GM18951 (cell line): Measurements from ENCODE around the gene AP5Z1.

ENCODE experiments used
- POLR2A ChIP-seq: IDR thresholded peaks from 4 replicates; pipeline ENCODE4 v1.6.1; 2011; ENCODE audit warnings: mild to moderate bottlenecking; ENCODE audit not compliant: insufficient read length, insufficient read depth; ENCODE audit errors: extremely low read depth
- in situ Hi-C: fragments of 300-500 bp; cut with MboI; formaldehyde crosslinking; loops from one replicate; pipeline ENCODE4 v1.12.0; 2022; ENCODE audit warnings: low sequenced_read_pairs, mixed read lengths, inconsistent platforms; ENCODE audit not compliant: unreplicated experiment

Gene AP5Z1

DNA sequence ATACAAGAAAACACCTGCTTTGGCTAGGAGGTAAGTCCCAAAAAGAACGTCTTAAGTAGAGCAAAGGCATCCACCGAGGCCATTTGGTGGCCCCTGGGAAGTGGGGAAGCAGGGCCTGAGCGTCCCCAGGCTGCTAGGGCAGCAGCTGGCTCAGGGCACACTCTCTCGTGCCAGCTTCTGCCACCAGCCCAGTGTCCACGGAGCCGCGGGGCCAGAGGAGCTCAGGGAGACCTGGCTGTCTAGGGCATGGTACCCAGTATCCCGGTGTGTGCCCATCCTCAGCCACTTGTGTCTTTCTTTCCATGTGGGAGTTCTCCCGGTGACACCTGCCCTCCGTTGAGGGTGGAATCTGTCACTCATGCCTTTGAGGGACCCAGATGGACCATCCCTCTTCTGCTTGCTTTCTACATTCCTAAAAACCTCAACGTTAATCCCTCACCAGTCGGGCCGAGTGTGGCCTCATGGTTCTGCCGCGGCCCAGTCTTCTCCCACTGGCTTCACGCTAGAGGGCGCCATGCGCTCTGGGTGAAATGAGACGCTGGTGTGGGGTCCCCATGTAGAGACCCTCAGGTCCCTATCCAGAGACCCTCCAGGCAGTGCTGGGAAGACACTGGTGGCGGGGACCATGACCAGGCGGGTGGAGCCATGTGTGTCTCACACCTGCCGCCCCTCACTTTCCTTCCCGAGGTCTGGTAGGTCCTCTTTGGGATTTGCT is 9.5 kb upstream of the AP5Z1 start:
- in situ Hi-C loops: no loop called here
- no peak for TF ChIP-seq POLR2A

DNA sequence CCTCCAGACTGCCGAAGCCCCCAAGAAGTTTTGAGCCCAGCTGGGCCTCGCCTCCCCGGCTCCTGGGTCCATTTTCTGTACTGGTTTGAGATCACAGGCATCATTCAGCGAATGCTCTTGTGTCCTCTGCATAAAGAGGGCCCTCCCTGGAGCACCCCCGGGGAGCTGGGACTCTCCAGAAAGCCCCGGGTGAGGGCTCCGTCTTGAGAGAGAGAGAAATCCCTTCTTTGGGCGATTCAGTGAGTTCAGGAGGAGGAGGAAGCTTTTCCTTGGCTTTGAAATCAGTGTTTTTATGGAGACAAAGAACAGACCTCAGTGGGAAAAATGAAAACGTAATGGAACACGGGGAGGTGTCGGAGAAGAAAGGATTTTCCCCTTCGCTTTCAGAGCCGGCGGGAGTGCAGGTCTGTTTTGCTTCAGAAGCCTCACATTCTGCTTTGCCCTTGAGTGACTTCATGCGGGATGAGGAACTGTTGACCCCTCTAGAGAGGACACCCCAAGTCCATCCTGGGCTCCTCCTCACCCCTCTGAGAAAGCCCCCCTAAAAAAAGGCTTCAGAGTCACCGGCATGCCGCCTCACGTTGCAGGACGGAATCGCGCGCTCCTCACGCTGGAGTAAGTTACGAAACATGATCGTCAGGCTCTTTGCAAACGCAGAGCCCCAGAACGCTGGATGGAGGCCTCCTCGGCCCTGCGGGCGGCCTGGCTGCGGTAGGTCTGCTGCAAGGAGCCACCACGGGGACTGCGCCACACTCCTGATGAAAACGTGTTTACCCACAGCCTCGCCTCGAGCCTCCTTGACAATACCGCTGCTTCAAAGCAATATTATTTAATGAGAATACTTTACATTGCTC is 8.5 kb upstream of the AP5Z1 start:
- in situ Hi-C loops: no loop called here
- no peak for TF ChIP-seq POLR2A

DNA sequence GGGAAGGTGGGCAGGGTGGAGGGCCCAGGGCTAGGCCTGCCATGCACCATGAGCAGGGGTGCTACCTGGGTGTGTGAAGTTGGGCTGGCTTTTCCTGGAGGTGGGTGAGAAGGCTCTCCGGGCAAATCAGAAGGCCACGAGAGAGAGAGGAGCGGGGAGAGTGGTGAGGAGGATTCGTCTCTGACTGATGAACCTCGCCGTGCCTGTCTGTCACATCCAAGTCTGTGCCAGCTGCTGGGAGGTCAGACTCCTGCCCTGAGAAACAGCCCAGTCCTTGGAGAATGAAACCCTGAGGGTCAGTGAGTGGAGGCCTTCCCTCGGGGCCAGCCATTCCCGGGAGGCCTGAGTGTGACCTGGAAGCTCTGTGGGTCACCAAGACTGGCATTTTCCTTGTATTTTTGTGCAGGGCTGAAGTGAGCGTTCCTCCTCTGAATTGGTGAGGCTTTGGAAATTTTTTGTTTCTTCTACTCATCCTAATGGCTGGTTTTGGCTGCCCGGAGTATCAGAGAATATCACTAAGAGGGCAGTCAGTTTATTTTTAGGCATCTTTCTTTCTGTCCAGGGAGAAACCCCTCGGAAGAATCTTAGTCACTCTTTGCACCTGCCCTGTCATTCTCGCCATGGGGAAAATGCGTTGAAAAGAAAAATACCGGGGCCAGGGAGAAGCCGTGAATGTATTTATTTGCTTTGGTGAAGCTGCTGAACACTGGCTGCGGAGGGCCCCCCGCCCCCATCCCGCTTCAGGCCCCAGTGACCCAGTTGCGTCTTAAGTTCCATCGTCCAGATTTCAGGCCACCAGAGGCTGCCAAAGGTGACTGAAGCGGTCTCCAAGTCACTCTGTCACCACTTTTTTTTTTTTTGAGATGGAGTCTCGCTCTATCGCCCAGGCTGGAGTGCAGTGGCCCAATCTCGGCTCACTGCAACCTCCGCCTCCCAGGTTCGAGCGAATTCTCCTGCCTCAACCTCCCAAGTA is 6.5 kb upstream of the AP5Z1 start:
- no peak for TF ChIP-seq POLR2A
- in situ Hi-C loops: no loop called here

DNA sequence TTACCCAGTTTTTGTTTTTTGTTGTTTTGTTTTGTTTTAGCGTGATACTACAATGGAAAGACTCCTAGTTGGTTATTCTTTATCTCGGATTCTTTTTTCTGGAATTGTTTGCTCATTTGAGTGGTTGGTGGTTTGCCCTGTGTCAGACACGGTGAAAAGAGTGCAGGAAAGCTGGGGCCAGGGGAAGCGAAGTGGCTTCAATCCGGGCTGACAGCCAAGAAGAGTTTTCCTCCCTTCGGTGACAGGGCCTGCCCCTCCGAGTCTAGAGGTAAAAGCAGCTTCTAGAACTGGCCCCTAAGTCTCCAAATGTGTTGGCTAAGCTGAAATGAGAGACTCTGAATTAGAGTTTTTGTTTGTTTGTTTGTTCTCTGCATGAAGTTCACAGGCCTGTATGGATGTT is 5.7 kb upstream of the AP5Z1 start:
- in situ Hi-C loops: no loop called here
- no peak for TF ChIP-seq POLR2A

DNA sequence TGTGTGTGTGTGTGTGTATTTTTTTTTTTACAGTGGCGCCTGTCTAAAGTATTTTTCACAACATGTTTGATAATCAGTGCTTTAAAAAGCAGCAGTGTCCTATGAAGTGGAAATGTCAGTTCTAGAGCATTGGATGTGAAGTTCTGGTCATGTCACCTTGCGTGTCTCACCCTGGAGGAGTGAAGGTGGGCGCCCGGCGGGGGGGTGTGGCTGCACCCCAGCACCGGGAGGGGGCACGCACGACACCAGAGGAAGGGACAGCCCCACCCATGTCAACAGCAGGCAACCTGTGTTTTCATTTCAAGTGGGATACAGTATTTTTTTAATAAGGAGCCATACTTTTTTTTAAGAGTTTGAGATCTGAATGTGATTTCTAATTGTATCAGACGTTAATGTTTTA is 4.5 kb upstream of the AP5Z1 start:
- in situ Hi-C loops: no loop called here
- no peak for TF ChIP-seq POLR2A

DNA sequence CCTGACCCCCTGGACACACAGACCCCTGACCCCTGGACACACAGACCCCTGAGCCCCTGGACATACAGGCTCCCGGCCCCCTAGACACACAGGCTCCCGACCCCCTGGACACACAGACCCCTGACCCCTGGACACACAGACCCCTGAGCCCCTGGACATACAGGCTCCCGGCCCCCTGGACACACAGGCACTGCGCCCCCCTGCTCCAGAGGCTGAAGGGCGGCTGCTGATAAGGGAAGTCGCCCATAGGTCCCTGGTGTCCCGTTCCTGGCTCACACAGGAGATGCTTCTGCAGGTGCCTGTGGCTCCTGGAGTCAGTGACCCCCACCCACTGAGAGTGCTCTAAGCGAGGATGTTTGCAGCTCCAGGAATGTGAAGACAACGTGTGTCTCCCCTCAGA is 3.7 kb upstream of the AP5Z1 start:
- in situ Hi-C loops: no loop called here
- TF ChIP-seq POLR2A: no peak

DNA sequence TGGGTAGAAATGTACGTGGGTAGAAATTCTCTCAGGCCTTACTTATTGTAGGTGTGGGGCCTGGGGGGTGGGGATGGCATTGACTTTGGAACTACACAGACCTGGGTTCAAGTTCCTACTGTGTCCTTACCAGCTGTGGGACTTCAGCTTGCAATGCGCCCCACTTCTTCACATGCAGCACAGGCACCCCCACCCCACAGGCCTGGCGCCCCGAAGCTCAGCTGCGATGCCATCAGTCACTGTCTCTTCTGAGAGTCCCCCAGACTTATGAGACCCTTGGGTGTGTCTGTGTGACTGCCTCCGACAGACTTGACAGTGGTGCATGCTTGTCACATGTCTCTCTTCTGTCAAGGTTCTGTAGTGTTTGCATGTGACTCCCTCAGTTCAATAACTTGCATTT is 3.1 kb upstream of the AP5Z1 start:
- TF ChIP-seq POLR2A: no peak
- in situ Hi-C loops: no loop called here

DNA sequence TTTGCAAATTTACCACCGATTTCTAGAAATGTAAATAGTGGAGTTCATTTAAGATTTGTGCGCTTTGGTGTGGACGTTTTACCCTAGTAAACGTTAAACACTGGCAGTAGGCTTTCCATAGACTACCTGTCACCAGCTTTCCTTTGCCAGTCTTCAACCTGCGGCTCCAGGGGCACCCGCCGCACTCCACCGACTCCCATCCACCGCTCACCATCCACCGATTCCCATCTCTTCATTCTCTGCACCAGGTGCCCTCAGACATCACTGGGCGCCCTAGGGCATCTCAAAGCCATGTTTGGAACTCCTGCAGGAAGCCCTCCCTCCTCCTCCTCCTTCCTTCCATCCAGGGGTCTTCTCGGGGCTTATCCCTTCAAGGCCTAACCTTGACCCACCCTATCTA is 1.4 kb upstream of the AP5Z1 start:
- TF ChIP-seq POLR2A: no peak
- in situ Hi-C loops: no loop called here

DNA sequence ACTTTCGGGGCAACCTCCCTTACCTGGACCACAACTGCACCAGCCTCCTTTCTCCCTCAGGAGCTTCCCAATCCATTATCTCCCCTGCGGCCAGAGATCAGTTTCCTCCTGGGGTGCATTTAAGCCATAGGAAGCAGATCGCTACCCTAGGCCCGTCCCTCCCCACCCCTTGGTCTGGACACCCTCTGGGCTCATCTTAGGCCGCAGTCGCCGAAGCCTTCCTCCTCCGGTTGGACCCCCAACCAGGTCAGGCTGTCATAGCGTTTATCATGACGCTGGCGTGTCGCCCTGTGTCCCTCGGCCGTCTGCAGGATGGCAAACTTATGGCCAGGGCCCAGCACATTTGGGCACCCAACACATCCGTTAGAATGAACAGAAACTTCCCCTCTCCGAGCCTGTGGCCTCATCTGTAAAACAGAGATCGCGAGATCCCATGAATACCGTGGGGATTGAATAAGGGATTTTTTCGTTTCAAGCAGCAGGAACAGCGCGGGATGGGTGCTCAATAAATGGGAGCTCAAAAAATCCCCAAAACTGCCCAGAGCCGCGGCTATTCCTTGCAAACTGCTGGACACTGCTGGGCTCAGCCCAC is 669 bp upstream of the AP5Z1 start:
- in situ Hi-C loops: no loop called here
- no peak for TF ChIP-seq POLR2A

DNA sequence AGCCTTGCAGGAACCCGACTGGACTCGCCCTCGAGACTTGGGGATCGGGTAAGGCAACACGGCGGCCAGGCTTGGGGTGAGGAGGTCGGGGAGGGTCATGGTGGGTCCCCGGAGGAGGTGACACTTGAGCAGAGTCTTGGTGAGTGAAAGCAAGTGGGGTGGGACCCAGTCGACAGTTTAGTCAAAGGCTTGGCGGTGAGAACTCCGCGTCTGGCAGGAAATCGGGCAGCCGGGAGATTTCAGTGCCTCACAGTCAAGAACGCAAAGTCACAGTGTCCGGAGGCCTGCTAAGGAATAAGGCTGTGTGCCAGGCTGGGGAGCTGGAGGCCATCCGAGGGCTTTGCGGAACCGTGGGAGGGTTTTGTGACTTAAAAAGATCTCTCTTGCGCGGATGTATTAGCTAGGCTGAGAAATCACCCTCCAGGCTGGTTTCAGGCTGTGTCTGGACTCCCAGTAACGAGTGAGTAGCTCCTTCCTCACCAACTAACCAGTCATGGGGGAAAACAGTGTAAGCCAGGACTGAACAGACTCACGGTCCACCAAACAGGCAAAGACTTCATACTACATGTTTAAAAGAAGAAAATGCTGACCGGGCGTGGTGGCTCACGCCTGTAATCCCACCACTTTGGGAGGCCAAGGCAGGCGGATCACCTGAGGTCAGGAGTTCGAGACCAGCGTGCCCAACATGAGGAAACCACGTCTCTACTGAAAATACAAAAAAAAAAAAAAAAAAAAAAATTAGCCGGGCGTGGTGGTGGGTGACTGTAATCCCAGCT is 613 bp downstream of the AP5Z1 start:
- no peak for TF ChIP-seq POLR2A
- in situ Hi-C loops: no loop called here

DNA sequence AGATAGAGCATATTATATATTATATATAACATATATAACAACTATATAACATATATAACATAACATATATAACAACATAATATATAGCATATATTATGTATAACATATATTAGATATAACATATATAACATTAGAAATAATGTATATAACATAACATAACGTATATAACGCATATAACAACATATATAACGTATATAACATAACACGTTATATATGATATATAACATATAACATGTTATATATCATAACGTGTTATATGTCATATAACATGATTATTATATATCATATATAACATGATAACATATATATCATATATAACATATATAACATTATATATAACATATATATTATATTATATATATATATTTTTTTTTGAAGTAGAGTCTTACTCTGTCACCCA is 3.7 kb downstream of the AP5Z1 start:
- TF ChIP-seq POLR2A: no peak
- in situ Hi-C loops: no loop called here
